Activated B cell treated with CpG ODN at 0.5 μM for 24 hours (primary cell): ENCODE data around the gene CLEC3B. TPM values are rescaled to one million over a fixed set of nuclear protein-coding genes. Genes with fewer than 3 reads are reported as not detected.
"Not testable (repeated sequence)": the region's sequence is repeated elsewhere in the genome, so short reads cannot be mapped to it uniquely, and the experiment has no call there.

Experiments used
- ATAC-seq: fragments of 200-7000 bp; cut with Tn5 transposase; one replicate; pipeline ENCODE4 v1.10.0; 2021; ENCODE audit warnings: low read depth, mild to moderate bottlenecking, moderate library complexity
- CTCF ChIA-PET: fragments of 350-600 bp; sonication (Branson Sonifier 250); formaldehyde crosslinking; loops from one replicate; lab custom pipeline; 2021; ENCODE audit warnings: antibody characterized with exemption; lab: Charles Lee
- POLR2A ChIA-PET: fragments of 350-600 bp; sonication (Branson Sonifier 250); formaldehyde crosslinking; loops from one replicate; lab custom pipeline; 2021; ENCODE audit warnings: antibody characterized with exemption; lab: Charles Lee
- DNase-seq: peaks from one replicate; pipeline ENCODE4 v3.0.0; 2022
- H3K27ac Mint-ChIP-seq: one replicate; pipeline ENCODE4 v1.8.0; 2020; ENCODE audit warnings: mixed read lengths
- H3K27me3 Mint-ChIP-seq: one replicate; pipeline ENCODE4 v1.8.0; 2021; ENCODE audit warnings: mixed read lengths
- H3K36me3 Mint-ChIP-seq: one replicate; pipeline ENCODE4 v1.8.0; 2021; ENCODE audit warnings: low read depth, mixed read lengths
- H3K4me1 Mint-ChIP-seq: one replicate; pipeline ENCODE4 v1.8.0; 2021; ENCODE audit warnings: mixed read lengths
- H3K4me3 Mint-ChIP-seq: one replicate; pipeline ENCODE4 v1.8.0; 2020; ENCODE audit warnings: mild to moderate bottlenecking, mixed read lengths
- H3K9me3 Mint-ChIP-seq: one replicate; pipeline ENCODE4 v1.8.0; 2020; ENCODE audit warnings: mixed read lengths
- intact Hi-C: fragments of 100-400 bp; cut with micrococcal nuclease; formaldehyde crosslinking; loops from one replicate; pipeline ENCODE4 v1.15.1; 2024
- total RNA-seq: library from RNA; stranded (reverse); gene quantifications from 2 replicates; pipeline ENCODE4 v1.2.3, GENCODE V29; 2022
- TF ChIP-seq, protein P1 (sequence below): fragments of 200-600 bp; IDR thresholded peaks from one replicate; pipeline ENCODE4 v1.8.0; 2022; ENCODE audit warnings: antibody characterized with exemption, mild to moderate bottlenecking

The CLEC3B gene
- total RNA-seq, 1 donor from 2014 or later, result not detected

DNA sequence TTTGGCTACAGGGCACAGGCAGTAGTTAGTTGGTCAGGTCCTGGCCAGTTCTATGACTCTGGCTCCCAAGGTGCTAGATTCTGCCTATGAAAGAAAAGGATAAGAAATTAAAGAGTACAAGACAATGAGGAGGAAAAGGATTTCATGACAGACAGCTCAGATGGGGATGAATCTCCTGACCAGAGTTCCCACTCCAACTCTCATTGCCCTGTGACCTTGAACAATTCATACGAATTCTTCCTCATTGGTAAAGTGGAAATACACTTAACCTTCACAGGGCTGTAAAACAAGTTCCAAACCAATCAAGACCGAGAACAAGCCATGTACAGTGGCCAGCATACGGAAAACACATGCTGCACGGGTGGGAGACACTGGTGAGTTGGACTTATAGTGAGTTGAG lies 23.7 kb downstream of the CLEC3B start:
- H3K36me3 Mint-ChIP-seq, result no peaks in the 10 kb centered on the region
- CTCF ChIA-PET, result interaction anchor here (1.2 to 1.4 kb wide), 2 partner anchors 9 to 11 kb away, joined by 3 to 4 read pairs; no protein-coding TSS in a partner anchor
- intact Hi-C loops, result no loop called here
- ATAC-seq (no peak), DNase-seq (no peak)
- TF ChIP-seq, protein P1, sequence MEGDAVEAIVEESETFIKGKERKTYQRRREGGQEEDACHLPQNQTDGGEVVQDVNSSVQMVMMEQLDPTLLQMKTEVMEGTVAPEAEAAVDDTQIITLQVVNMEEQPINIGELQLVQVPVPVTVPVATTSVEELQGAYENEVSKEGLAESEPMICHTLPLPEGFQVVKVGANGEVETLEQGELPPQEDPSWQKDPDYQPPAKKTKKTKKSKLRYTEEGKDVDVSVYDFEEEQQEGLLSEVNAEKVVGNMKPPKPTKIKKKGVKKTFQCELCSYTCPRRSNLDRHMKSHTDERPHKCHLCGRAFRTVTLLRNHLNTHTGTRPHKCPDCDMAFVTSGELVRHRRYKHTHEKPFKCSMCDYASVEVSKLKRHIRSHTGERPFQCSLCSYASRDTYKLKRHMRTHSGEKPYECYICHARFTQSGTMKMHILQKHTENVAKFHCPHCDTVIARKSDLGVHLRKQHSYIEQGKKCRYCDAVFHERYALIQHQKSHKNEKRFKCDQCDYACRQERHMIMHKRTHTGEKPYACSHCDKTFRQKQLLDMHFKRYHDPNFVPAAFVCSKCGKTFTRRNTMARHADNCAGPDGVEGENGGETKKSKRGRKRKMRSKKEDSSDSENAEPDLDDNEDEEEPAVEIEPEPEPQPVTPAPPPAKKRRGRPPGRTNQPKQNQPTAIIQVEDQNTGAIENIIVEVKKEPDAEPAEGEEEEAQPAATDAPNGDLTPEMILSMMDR, result no peak
- POLR2A ChIA-PET, result no interaction called here
- H3K9me3 Mint-ChIP-seq, result no peaks in the 10 kb centered on the region
- peaks cover 23% of the 10 kb centered on the region for H3K27me3 Mint-ChIP-seq
- H3K4me1 Mint-ChIP-seq, result no peaks in the 10 kb centered on the region
- H3K27ac Mint-ChIP-seq, result no peak overlapping the region
- no peak overlapping the region for H3K4me3 Mint-ChIP-seq

DNA sequence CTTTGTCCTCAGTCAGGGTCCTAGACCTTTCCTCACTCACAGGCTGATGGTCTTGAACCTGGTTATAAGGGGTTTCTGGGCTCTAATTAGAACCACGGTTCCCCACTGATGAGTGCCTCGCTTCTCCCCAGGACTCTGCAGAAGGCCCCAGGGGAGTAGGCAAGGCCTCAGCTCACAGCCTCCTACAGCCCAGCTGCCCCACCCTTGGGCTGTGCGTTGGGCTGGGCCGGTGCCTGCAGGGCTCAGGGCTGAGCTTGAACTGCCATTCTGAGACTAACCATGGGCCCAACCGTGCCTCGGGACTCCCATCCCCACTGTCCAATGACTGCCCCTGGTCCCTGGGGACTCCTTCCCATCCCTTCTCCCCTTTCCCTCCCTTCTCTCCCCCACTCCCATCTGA lies 25.6 kb downstream of the CLEC3B start:
- no peak for ATAC-seq
- H3K27ac Mint-ChIP-seq, result no peak overlapping the region
- H3K4me3 Mint-ChIP-seq, result no peak overlapping the region
- no peaks in the 10 kb centered on the region for H3K4me1 Mint-ChIP-seq
- H3K36me3 Mint-ChIP-seq, result no peaks in the 10 kb centered on the region
- peaks cover 21% of the 10 kb centered on the region for H3K27me3 Mint-ChIP-seq
- DNase-seq, result no peak
- H3K9me3 Mint-ChIP-seq, result no peaks in the 10 kb centered on the region
- ChIA-PET POLR2A (no interaction called here), CTCF (interaction anchor here (1.7 kb wide), 1 partner anchor 11 kb away, joined by 6 read pairs; no protein-coding TSS in a partner anchor)
- TF ChIP-seq, protein P1, result no peak
- intact Hi-C loops, result no loop called here

DNA sequence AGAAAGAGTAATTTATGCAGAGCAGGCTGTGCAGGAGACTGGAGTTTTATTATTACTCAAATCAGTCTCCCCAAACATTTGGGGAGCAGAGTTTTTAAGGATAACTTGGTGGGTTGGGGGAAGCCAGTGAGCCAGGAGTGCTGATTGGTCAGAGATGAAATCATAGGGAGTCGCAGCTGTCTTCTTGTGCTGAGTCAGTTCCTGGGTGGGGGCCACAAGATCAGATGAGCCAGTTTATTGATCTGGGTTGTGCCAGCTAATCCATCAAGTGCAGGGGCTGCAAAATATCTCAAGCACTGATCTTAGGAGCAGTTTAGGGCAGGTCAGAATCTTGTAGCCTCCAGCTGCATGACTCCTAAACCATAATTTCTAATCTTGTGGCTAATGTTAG lies 27.7 kb downstream of the CLEC3B start:
- H3K9me3 Mint-ChIP-seq, ATAC-seq, POLR2A ChIA-PET, H3K4me3 Mint-ChIP-seq, DNase-seq, H3K27ac Mint-ChIP-seq, CTCF ChIA-PET, intact Hi-C loops, H3K4me1 Mint-ChIP-seq, H3K36me3 Mint-ChIP-seq: not testable (repeated sequence)
- H3K27me3 Mint-ChIP-seq, result peaks cover 22% of the 10 kb centered on the region

DNA sequence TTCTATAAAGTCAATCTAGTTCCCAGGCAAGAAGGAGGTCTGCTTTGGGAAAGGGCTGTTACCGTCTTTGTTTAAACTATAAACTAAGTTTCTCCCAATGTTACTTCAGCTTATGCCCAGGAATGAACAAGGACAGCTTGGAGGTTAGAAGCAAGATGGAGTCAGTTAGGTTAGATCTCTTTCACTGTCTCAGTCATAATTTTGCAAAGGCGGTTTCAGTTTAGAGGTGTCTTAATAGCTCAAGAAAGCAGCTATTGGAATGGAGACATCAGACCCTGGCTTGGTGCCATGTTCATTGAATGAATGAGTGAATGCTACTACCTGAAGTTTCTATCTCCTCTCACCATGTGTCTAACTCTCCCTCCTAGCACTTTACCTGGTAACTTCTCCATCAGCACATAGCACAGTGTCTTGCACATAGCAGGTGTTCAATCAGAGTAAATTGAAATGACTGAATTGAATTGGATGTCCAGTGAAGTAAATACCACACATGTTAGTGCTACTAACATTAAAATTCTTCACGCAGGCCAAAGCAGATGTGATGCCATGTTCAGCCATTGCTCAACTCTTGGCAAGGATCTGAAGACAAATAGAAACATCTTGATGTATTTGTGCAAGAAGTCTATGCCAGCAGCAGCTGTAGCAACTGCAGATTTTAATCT lies 28.2 kb downstream of the CLEC3B start:
- ChIA-PET POLR2A (no interaction called here), CTCF (no interaction called here)
- no peak for DNase-seq
- intact Hi-C loops, result no loop called here
- no peak for ATAC-seq
- no peak overlapping the region for H3K27ac Mint-ChIP-seq
- H3K27me3 Mint-ChIP-seq, result peaks cover 18% of the 10 kb centered on the region
- no peaks in the 10 kb centered on the region for H3K9me3 Mint-ChIP-seq
- H3K4me3 Mint-ChIP-seq, result no peak overlapping the region
- H3K4me1 Mint-ChIP-seq, result no peaks in the 10 kb centered on the region
- TF ChIP-seq, protein P1, result no peak
- H3K36me3 Mint-ChIP-seq, result no peaks in the 10 kb centered on the region

DNA sequence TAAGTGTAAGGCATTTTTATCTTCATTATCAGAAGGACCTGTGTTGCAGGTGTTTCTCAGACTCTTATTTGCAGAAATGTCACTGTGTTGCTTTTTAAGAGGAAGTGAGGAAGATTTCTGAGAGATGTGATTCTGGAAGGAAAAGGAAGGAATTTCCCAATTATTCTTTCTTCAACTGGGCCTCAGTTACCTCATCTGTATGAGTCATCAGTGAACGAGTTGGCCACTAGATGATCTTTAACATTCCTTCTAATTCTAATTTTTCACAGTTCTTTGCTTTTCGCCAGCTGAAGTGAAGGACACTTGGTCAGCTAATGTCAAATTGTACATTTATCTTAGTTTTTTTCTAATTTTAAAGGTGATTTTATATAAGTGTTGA lies 28.9 kb downstream of the CLEC3B start:
- Mint-ChIP-seq H3K4me3 (no peak overlapping the region), H3K27me3 (peaks cover 12% of the 10 kb centered on the region), H3K9me3 (no peaks in the 10 kb centered on the region), H3K4me1 (no peaks in the 10 kb centered on the region), H3K27ac (no peak overlapping the region), H3K36me3 (no peaks in the 10 kb centered on the region)
- POLR2A ChIA-PET, result no interaction called here
- CTCF ChIA-PET, result interaction anchor here (0.7 to 0.8 kb wide), 2 partner anchors 13 to 176 kb away, joined by 3 to 5 read pairs; no protein-coding TSS in a partner anchor
- intact Hi-C loops, result no loop called here
- DNase-seq, result no peak
- ATAC-seq, result no peak
- TF ChIP-seq, protein P1, result no peak
